ENCODE data around the gene SIRT5.

SIRT5 gene

GRCh38 chr6:13641315-13641714 is 66.9 kb downstream of the SIRT5 start:
- DNase-seq, result no peak

DNA sequence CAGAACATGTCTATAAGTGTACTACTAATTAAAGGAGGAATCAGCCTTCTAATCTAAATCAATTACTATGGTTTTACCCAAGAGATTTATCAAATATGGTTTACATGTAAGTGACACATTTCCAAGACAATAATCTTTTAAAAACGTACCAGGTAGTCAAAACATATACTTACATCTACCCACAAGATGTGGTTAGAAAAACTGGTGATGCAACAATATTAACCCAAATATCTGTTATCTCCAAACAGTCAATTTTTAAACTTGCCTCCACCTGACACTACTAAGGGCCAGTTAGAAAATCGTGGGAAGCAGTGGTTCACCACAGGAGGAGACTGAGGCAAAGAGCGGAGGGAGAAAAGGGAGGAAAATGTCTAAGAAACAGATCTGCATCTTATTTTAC is 68.7 kb downstream of the SIRT5 start:
- DNase-seq, result no peak

- no peak for DNase-seq
These were observed 74.4 kb downstream of the SIRT5 start for GRCh38 chr6:13648850-13649249.

- no peak for DNase-seq
These were observed 75.0 kb downstream of the SIRT5 start for GRCh38 chr6:13649393-13649792.

GRCh38 chr6:13653296-13653695 is 78.9 kb downstream of the SIRT5 start:
- no peak for DNase-seq

GRCh38 chr6:13654496-13654895 is 80.1 kb downstream of the SIRT5 start:
- no peak for DNase-seq

GRCh38 chr6:13655700-13656099 is 81.3 kb downstream of the SIRT5 start:
- no peak for DNase-seq

- no peak for DNase-seq
These were observed 85.9 kb downstream of the SIRT5 start for GRCh38 chr6:13660273-13660672.

- DNase-seq, result no peak
These were observed 86.5 kb downstream of the SIRT5 start for GRCh38 chr6:13660893-13661292.

DNA sequence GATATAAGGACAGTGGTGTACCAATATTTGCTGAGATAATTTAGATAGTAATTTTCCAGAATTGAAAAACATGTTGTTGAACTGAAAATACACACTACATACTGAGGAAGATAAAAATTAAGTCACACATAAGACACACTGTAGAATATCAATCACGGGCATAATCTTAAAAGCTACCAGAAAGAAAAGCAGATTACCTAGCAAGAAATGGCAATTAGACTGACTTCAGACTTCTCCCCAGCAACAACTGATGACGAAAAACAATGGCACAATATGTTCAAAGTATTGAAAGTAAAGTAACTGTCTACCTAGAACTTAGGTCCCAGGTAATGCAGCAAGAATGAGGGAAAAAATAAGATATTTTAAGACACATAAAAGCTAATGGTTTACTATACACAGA is 87.2 kb downstream of the SIRT5 start:
- DNase-seq, result no peak

DNA sequence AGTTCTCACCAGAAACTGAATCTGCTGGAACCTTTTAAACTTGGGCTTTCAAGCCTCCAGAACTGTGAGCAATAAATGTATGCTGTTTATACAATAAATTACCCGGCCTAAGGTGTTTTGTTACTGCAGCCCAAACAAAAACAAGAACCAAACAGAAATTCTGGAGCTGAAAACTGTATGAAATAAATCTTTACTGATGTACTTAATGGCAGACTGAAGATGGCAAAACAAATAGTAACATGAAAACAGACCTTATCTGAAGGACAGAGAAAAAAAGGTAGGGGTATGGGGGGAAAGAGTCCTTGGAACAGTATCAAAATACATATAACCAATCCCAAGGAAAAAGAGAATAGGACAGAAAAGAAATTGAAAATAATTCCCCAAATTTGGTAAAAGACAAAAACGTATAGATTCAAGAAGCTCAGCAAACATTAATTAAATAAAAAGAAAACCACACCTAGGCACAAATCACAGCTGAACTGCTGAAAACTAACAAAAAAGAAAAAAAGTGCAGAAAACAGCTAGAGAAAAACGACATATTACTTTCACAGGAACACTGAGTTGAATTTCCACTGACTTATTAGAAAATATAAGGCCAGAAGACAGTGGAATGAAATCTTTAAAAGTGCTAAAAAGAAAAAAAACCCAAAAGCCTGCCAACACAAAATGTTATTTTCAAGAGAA is 88.4 kb downstream of the SIRT5 start:
- DNase-seq, result no peak

DNA sequence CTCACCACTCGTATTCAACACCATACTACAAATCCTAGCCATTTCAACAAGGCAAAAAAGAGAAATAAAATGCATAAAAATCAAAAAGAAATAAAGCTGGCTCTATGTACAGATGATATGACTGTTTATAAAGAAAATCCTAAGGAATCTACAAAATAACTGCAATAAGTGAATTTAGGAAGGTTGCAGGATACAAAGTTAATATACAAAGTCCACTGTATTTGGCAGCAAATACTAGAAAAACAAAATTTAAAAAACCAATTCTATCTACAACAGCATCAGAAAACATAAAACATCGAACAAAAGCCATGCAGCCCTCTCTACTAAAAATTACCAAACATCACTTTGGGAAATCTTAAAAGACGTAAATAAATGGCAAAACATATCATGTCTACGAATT is 89.6 kb downstream of the SIRT5 start:
- DNase-seq, result no peak

Data from activated CD4-positive, alpha-beta T cell treated with anti-CD3 and anti-CD28 coated beads, Interleukin-2, Interleukin-6, amounts not matched to agents 100 ng/mL and 50 ng/mL, durations not matched to agents 16 hours and 8 hours (primary cell).